HG03139 (cell line): ENCODE data around the gene GALR1.

Experiments used
- ATAC-seq: cut with Tn5 transposase; IDR thresholded peaks from one replicate; pipeline ENCODE4 v1.9.1; 2021; ENCODE audit not compliant: unreplicated experiment

The GALR1 gene

DNA sequence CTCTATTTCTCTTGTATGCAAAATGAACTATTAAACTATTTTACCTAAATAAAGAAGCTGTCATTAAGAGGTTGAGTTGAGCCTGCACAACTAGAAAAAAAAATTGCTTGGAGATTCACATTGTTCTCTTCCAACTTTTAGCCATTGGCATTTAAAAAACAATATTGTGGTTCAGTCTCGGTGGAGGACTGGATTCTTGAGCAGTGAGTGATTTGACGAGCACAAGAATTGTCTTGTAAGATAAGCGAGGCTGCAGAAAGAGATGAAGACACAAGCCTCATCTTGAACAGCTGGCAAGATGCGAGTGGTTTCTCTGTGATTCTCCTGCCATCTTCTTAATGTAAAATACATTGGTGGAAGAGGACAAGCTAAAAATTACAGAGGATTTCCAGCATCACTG, 67.0 kb downstream of the GALR1 start:
- ATAC-seq, result no peak

DNA sequence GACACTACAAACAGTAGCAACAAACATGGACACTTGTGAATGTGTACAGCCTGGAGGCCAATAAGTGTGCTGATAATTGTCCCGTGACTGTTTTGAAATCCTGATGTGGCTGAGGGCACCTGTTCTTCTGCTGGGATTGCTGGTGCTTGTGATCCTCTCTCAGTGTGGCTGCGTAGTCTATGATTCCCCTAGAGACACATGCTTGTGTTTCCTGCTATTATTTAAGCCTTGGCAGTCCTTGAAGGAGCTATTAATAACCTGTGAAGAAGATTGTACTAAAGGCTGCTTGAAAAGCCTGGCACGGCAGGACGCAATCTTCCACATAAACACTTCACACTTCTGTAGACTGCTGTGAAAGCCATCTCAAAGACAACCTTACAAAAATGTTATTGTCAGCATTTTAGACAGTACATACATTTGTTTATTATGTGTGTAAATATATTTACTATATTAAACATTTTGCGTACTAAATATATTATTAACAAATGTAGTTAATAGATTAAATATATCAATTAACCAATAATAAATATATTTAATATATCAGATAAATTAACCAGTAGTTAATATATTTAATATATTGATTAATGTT, 71.4 kb downstream of the GALR1 start:
- no peak for ATAC-seq

DNA sequence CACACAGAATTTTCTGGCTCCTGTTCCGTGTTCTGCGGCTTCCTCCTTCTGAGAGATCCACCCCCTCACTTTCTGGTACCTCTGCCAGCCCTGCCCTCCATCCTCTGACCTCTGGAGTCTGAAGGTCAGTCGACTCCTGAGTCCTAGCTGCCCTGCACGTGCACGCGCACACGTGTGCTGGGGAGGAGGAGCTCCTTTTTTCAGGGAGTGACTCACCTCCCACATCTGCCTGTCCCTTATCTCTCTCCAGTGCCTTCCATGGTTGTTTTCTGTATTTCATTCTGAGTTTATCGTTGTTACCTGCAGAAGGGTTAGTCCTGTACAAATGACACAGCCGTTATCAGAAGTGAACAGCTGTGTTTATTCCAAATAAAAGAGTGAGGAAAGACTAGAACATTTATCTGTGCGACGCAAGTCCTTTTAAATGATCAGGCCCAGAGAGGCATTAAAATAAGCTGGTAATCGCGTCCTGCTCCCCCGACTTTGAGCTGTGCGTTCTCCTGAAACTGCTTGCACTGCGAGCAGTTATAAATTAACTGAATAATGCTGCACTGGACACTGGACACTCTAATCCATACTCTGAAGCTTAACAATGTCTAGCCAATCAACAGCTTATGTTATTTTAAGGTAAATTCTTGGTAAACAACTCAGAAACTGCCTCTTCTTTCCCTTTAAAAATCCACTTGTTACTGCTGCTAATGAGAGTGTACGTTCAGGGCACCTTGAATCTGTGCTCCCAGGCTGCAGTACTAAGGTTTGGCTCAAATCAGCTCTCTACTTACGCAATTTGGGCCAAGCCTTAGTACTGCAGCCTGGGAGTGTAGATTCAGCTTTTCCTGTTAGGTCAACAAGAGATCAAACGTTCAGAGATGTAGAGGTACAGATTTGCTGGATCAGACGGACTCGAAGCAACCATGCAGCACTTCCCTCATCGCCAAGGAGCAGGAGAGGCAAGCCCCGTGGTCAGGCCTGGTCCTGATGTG, 72.5 kb downstream of the GALR1 start:
- ATAC-seq, result no peak

DNA sequence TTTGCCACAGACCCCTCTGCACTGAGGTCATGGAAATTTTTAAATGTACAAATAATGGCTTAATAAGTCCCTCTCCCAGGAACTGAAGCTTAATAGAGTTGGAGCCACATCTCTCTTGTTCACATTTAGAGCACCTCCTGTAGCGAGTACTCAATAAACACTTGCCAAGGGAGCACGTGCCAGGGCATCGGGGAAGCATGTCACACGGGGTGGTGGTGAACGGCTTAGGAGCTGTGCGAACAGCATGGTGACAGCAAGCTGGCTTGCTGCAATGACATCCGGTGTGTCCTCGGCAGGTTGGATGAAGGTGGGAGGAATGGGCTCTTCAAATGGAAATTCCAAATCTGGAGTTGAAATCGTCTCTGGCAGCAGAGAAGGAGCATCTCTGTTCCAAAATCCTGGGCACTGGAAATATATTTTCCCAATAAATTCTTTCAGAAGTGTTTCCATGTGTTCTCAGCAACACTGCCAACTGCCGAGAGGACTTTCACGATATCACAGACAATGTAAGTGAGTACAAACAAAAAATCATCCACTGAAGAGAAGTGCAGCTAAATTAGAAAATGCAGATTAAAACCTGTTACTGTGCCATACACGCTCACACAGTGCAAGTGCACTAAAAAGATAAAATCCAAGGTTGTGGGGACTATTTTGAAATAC, 74.1 kb downstream of the GALR1 start:
- no peak for ATAC-seq
